CD4-positive, alpha-beta memory T cell (primary cell): ENCODE measurements around the gene LRRC1. TPM values are rescaled to one million over a fixed set of nuclear protein-coding genes. Genes with fewer than 3 reads are reported as not detected.

Source experiments
- CTCF ChIA-PET: fragments of 350-600 bp; sonication (Branson Sonifier 250); formaldehyde crosslinking; loops from one replicate; lab custom pipeline; 2021; ENCODE audit warnings: inconsistent platforms; ENCODE audit not compliant: partially characterized antibody; lab: Charles Lee
- POLR2A ChIA-PET: fragments of 350-600 bp; sonication (Branson Sonifier 250); formaldehyde crosslinking; loops from one replicate; lab custom pipeline; 2021; ENCODE audit not compliant: partially characterized antibody; lab: Charles Lee
- DNase-seq, 5 donors: peaks; one replicate each; pipeline versions ENCODE4 v3.0.0 to v3.0.0-alpha.2; 2020 to 2022; ENCODE audit warnings: mixed read lengths in 1 of 5
- H3K27ac ChIP-seq: one replicate; pipeline ENCODE4 v1.7.0; 2013; ENCODE audit warnings: low read depth, low read length
- H3K27me3 ChIP-seq: 2 replicates; pipeline ENCODE4 v1.7.0; 2013; ENCODE audit warnings: mild to moderate bottlenecking, low read length, moderate library complexity; ENCODE audit not compliant: insufficient read depth
- H3K36me3 ChIP-seq: 2 replicates; pipeline ENCODE4 v1.7.0; 2013; ENCODE audit warnings: mild to moderate bottlenecking, low read length, moderate library complexity; ENCODE audit not compliant: insufficient read depth
- H3K4me1 ChIP-seq: 2 replicates; pipeline ENCODE4 v1.7.0; 2013; ENCODE audit warnings: mild to moderate bottlenecking, low read length, moderate library complexity; ENCODE audit not compliant: insufficient read depth
- H3K4me3 ChIP-seq, 2 donors: one replicate each; pipeline ENCODE4 v1.7.0; 2013; ENCODE audit warnings: low read length in 2 of 2, mild to moderate bottlenecking in 1 of 2
- H3K9me3 ChIP-seq, 2 donors: one replicate each; pipeline ENCODE4 v1.7.0; 2013; ENCODE audit warnings: low read length in 2 of 2, control low read depth in 1 of 2; ENCODE audit not compliant: control insufficient read depth in 1 of 2
- H3K27ac Mint-ChIP-seq, 7 donors: one replicate each; pipeline ENCODE4 v1.8.0; 2020 to 2021; ENCODE audit warnings: mixed read lengths in 7 of 7, mild to moderate bottlenecking in 6 of 7, inconsistent platforms in 3 of 7, moderate library complexity in 3 of 7
- H3K27me3 Mint-ChIP-seq, 2 donors: one replicate each; pipeline ENCODE4 v1.8.0; 2020 to 2021; ENCODE audit warnings: mixed read lengths in 2 of 2
- H3K36me3 Mint-ChIP-seq, 2 donors: one replicate each; pipeline ENCODE4 v1.8.0; 2020 to 2021; ENCODE audit warnings: mixed read lengths in 2 of 2, inconsistent platforms in 1 of 2, mild to moderate bottlenecking in 1 of 2
- H3K4me1 Mint-ChIP-seq, 4 donors: one replicate each; pipeline ENCODE4 v1.8.0; 2020 to 2021; ENCODE audit warnings: mixed read lengths in 4 of 4, mild to moderate bottlenecking in 1 of 4
- H3K4me3 Mint-ChIP-seq, 8 donors: one replicate each; pipeline ENCODE4 v1.8.0; 2020 to 2021; ENCODE audit warnings: mixed read lengths in 8 of 8, mild to moderate bottlenecking in 7 of 8, moderate library complexity in 6 of 8, inconsistent platforms in 3 of 8
- H3K9me3 Mint-ChIP-seq, 8 donors: one replicate each; pipeline ENCODE4 v1.8.0; 2020 to 2021; ENCODE audit warnings: mixed read lengths in 8 of 8, mild to moderate bottlenecking in 5 of 8, inconsistent platforms in 3 of 8, moderate library complexity in 1 of 8
- intact Hi-C: fragments of 100-400 bp; cut with micrococcal nuclease; formaldehyde crosslinking; loops from one replicate; pipeline ENCODE4 v1.15.1; 2023
- polyA plus RNA-seq, 2 donors: library from polyadenylated mRNA; unstranded; fragments of 300-500 nt; fragmentation: Illumina TruSeq; gene quantifications; one replicate each; pipeline ENCODE4 v1.2.3, GENCODE V29; 2021
- total RNA-seq, 2 experiments: library from RNA; stranded (reverse); gene quantifications; one replicate each; pipeline ENCODE4 v1.2.3, GENCODE V29; 2021

Gene LRRC1
- total and polyA plus RNA-seq, 4 experiments from 2014 or later: 2.2 to 5.2 (median 3.7) TPM

GRCh38 chr6:53922539-53922981, 127.8 kb downstream of the LRRC1 start:
- Mint-ChIP-seq H3K9me3 (no peaks in the 10 kb centered on the region), H3K27me3 (no peaks in the 10 kb centered on the region)
- CTCF ChIA-PET: no interaction called here

GRCh38 chr6:53924277-53924676, 129.5 kb downstream of the LRRC1 start:
- no peaks in the 10 kb centered on the region for H3K4me1 Mint-ChIP-seq
- Histone ChIP-seq H3K4me1 (no peaks in the 10 kb centered on the region), H3K27ac (no peak overlapping the region), H3K36me3 (no peaks in the 10 kb centered on the region), H3K27me3 (no peaks in the 10 kb centered on the region), H3K9me3 (no peaks in the 10 kb centered on the region), H3K4me3 (no peak overlapping the region)
- POLR2A ChIA-PET: no interaction called here
- no peak overlapping the region for H3K27ac Mint-ChIP-seq
- DNase-seq: no peak
- CTCF ChIA-PET: no interaction called here
- H3K4me3 Mint-ChIP-seq: no peak overlapping the region
- intact Hi-C loops: no loop called here
- no peaks in the 10 kb centered on the region for H3K9me3 Mint-ChIP-seq
- no peaks in the 10 kb centered on the region for H3K27me3 Mint-ChIP-seq
- H3K36me3 Mint-ChIP-seq: peaks cover 25% of the 10 kb centered on the region in 2 donors

More at GRCh38 chr6:53922539-53922981, 127.8 kb downstream of the LRRC1 start:
- Mint-ChIP-seq H3K4me1 (no peaks in the 10 kb centered on the region), H3K4me3 (no peak overlapping the region), H3K36me3 (peaks cover 25% of the 10 kb centered on the region in 2 donors), H3K27ac (no peak overlapping the region)
- intact Hi-C loops: no loop called here
- POLR2A ChIA-PET: no interaction called here
- no peaks in the 10 kb centered on the region for H3K36me3 ChIP-seq
- H3K4me1 ChIP-seq: no peaks in the 10 kb centered on the region
- H3K9me3 ChIP-seq: no peaks in the 10 kb centered on the region
- H3K27me3 ChIP-seq: no peaks in the 10 kb centered on the region
- no peak overlapping the region for H3K4me3 ChIP-seq
- H3K27ac ChIP-seq: no peak overlapping the region
- no peak for DNase-seq

- Mint-ChIP-seq H3K36me3 (peaks cover 20% of the 10 kb centered on the region in 2 donors), H3K4me1 (no peaks in the 10 kb centered on the region)
- POLR2A ChIA-PET: no interaction called here
Observed at GRCh38 chr6:53924821-53925422, 130.1 kb downstream of the LRRC1 start.

GRCh38 chr6:53925891-53926290, 131.1 kb downstream of the LRRC1 start:
- no peak for DNase-seq
- CTCF ChIA-PET: no interaction called here
- no peaks in the 10 kb centered on the region for H3K27me3 Mint-ChIP-seq

More at GRCh38 chr6:53924821-53925422, 130.1 kb downstream of the LRRC1 start:
- no peaks in the 10 kb centered on the region for H3K36me3 ChIP-seq
- DNase-seq: no peak
- no peaks in the 10 kb centered on the region for H3K27me3 ChIP-seq
- H3K9me3 Mint-ChIP-seq: no peaks in the 10 kb centered on the region
- H3K4me3 ChIP-seq: no peak overlapping the region
- no peak overlapping the region for H3K27ac Mint-ChIP-seq
- CTCF ChIA-PET: no interaction called here
- H3K27ac ChIP-seq: no peak overlapping the region
- H3K9me3 ChIP-seq: no peaks in the 10 kb centered on the region
- intact Hi-C loops: no loop called here
- no peaks in the 10 kb centered on the region for H3K4me1 ChIP-seq
- no peaks in the 10 kb centered on the region for H3K27me3 Mint-ChIP-seq
- no peak overlapping the region for H3K4me3 Mint-ChIP-seq

GRCh38 chr6:53926505-53926904, 131.7 kb downstream of the LRRC1 start:
- DNase-seq: no peak
- Mint-ChIP-seq H3K4me3 (no peak overlapping the region), H3K36me3 (peaks cover 8 to 9% of the 10 kb centered on the region in 2 donors), H3K27ac (no peak overlapping the region), H3K9me3 (no peaks in the 10 kb centered on the region), H3K4me1 (no peaks in the 10 kb centered on the region), H3K27me3 (no peaks in the 10 kb centered on the region)
- CTCF ChIA-PET: no interaction called here
- intact Hi-C loops: no loop called here
- Histone ChIP-seq H3K36me3 (no peaks in the 10 kb centered on the region), H3K4me3 (no peak overlapping the region), H3K9me3 (no peaks in the 10 kb centered on the region), H3K27me3 (no peaks in the 10 kb centered on the region), H3K4me1 (no peaks in the 10 kb centered on the region), H3K27ac (no peak overlapping the region)
- POLR2A ChIA-PET: no interaction called here

More at GRCh38 chr6:53925891-53926290, 131.1 kb downstream of the LRRC1 start:
- H3K9me3 Mint-ChIP-seq: no peaks in the 10 kb centered on the region
- Histone ChIP-seq H3K27ac (no peak overlapping the region), H3K9me3 (no peaks in the 10 kb centered on the region), H3K27me3 (no peaks in the 10 kb centered on the region), H3K36me3 (no peaks in the 10 kb centered on the region), H3K4me3 (no peak overlapping the region), H3K4me1 (no peaks in the 10 kb centered on the region)
- H3K27ac Mint-ChIP-seq: no peak overlapping the region
- H3K4me1 Mint-ChIP-seq: no peaks in the 10 kb centered on the region
- no peak overlapping the region for H3K4me3 Mint-ChIP-seq
- H3K36me3 Mint-ChIP-seq: peaks cover 14 to 15% of the 10 kb centered on the region in 2 donors
- POLR2A ChIA-PET: no interaction called here
- intact Hi-C loops: no loop called here

- no peaks in the 10 kb centered on the region for H3K9me3 ChIP-seq
- no peaks in the 10 kb centered on the region for H3K4me1 ChIP-seq
- no peak for DNase-seq
- ChIA-PET POLR2A (no interaction called here), CTCF (no interaction called here)
- intact Hi-C loops: no loop called here
- Mint-ChIP-seq H3K27me3 (no peaks in the 10 kb centered on the region), H3K4me1 (no peaks in the 10 kb centered on the region), H3K4me3 (no peak overlapping the region), H3K27ac (peak overlapping the region in 1 of 7 donors; percentile 18), H3K9me3 (no peaks in the 10 kb centered on the region), H3K36me3 (no peaks in the 10 kb centered on the region)
- no peaks in the 10 kb centered on the region for H3K36me3 ChIP-seq
- no peak overlapping the region for H3K4me3 ChIP-seq
- no peak overlapping the region for H3K27ac ChIP-seq
- no peaks in the 10 kb centered on the region for H3K27me3 ChIP-seq
Observed at GRCh38 chr6:53928641-53929040, 133.8 kb downstream of the LRRC1 start.

GRCh38 chr6:53929041-53929820, 134.4 kb downstream of the LRRC1 start:
- Histone ChIP-seq H3K27ac (no peak overlapping the region), H3K4me3 (no peak overlapping the region), H3K36me3 (no peaks in the 10 kb centered on the region), H3K27me3 (no peaks in the 10 kb centered on the region), H3K4me1 (no peaks in the 10 kb centered on the region), H3K9me3 (no peaks in the 10 kb centered on the region)
- CTCF ChIA-PET: no interaction called here
- Mint-ChIP-seq H3K27ac (no peak overlapping the region), H3K27me3 (no peaks in the 10 kb centered on the region), H3K36me3 (no peaks in the 10 kb centered on the region), H3K4me3 (no peak overlapping the region), H3K9me3 (no peaks in the 10 kb centered on the region), H3K4me1 (no peaks in the 10 kb centered on the region)
- POLR2A ChIA-PET: no interaction called here
- no peak for DNase-seq
- intact Hi-C loops: no loop called here
